GM13976 (cell line): ENCODE data around the gene ZNF417.
"Not testable (repeated sequence)": the region's sequence is repeated elsewhere in the genome, so short reads cannot be mapped to it uniquely, and the experiment has no call there.

Experiments
- DNase-seq: peaks from one replicate; pipeline ENCODE4 v3.0.0; 2012; ENCODE audit warnings: low spot score
- CTCF ChIP-seq: IDR thresholded peaks from 2 replicates; pipeline ENCODE4 v1.5.1; 2012; ENCODE audit warnings: borderline replicate concordance, mild to moderate bottlenecking; ENCODE audit not compliant: insufficient read depth; ENCODE audit errors: extremely low read depth, missing control alignments, control extremely low read depth
- in situ Hi-C: fragments of 300-500 bp; cut with MboI; formaldehyde crosslinking; loops from one replicate; pipeline ENCODE4 v1.12.0; 2022; ENCODE audit warnings: low sequenced_read_pairs, mixed read lengths, inconsistent platforms; ENCODE audit not compliant: unreplicated experiment

Gene ZNF417

GRCh38 chr19:57870225-57870624, 46.2 kb downstream of the ZNF417 start:
- in situ Hi-C loops, result no loop called here
- no peak for TF ChIP-seq CTCF

GRCh38 chr19:57869655-57870054, 46.7 kb downstream of the ZNF417 start:
- DNase-seq, in situ Hi-C loops: not testable (repeated sequence)

More at GRCh38 chr19:57870225-57870624, 46.2 kb downstream of the ZNF417 start:
- DNase-seq, result no peak

- no peak for DNase-seq
- no peak for TF ChIP-seq CTCF
- in situ Hi-C loops, result no loop called here
These were observed 48.4 kb downstream of the ZNF417 start for GRCh38 chr19:57867868-57868492.
